Stimulated activated CD4-positive, alpha-beta T cell treated with anti-CD3 and anti-CD28 coated beads, Interleukin-12 subunit alpha, Interleukin-12 subunit beta, amount 100 ng/mL, for 24 hours (primary cell): Measurements from ENCODE around the gene FCN3.
"Not testable (repeated sequence)": the region's sequence is repeated elsewhere in the genome, so short reads cannot be mapped to it uniquely, and the experiment has no call there.

ENCODE experiments used
- DNase-seq, 2 experiments: peaks; one replicate each; pipeline ENCODE4 v3.0.0-alpha.2; 2020; ENCODE audit warnings: low read depth in 2 of 2

The FCN3 gene

DNA sequence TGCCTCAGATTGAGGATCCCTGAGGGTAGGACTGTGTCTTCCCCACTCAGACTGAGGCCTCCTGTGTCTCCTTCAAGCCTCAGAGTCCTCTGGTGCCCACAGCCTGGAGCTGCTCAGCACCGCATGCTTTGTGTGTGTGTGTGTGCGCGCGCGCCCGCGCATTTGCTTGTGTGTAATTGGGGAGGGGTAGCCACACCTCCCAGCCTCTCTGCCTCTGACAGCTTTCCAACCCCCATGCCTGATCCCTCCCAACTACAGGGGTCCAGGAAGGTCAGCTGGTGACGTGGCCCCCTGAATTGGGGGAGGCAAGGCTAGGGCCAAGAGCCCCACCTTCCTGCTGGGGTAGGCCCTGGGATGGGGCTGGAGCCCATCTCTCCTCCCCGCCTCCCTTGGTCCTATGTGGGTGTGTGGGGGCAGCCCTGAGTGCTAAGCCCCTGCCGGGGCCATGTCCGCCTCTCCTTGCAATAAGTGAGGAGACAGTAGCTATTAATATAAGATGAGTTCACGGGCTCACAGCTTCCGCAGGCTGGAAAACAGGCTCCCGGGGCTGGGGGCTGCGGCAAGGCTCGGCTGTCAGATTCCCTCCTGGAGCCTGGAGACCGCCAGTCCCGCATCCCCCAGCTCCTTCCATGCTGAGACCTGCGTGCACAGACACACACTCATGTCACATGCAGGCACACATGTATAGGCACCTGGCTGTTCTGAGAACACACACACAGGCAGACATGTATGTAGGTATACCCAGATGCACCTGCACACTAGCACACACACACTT lies 24.8 kb upstream of the FCN3 start:
- DNase-seq = no peak

GRCh38 chr1:27398405-27399149 lies 24.0 kb upstream of the FCN3 start:
- no peak for DNase-seq

DNA sequence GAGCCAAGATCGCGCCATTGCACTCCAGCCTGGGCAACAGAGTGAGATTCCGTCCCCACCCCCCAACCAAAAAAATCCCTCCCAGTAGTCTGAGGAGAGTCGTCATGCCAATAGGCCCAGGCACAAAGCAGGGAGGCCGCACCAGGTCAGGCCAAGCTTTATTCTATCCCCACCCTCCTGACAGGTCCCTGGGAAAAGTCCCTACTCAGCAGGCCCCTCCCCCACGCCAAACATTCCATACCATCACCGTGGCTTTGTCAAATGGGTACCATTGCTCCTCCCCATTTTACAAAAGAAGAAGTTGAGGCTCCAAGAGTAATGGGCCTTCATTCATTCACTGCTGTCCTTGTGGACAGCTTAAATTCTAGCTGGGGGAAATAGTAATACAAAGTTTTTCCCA lies 23.1 kb upstream of the FCN3 start:
- no peak for DNase-seq

DNA sequence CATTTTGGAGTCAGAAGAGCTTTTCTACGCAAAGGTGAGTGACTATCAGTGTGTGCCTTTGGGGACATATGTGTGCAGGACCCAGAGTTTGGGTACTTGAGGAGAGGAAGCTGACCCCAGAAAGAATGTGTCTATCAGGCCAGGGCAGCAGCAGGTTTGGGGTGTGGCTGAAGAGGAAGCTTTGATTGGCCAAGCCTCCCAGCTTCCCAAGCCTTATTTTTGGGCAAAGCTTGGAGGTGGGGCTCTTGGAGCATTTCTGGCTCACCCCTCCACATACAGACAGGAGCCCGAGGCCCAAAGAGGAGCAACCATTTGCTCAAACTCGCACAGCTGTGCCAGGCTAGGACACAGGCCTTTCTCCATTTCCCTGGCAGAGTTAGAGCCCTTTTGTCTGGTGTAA lies 22.5 kb upstream of the FCN3 start:
- no peak for DNase-seq

DNA sequence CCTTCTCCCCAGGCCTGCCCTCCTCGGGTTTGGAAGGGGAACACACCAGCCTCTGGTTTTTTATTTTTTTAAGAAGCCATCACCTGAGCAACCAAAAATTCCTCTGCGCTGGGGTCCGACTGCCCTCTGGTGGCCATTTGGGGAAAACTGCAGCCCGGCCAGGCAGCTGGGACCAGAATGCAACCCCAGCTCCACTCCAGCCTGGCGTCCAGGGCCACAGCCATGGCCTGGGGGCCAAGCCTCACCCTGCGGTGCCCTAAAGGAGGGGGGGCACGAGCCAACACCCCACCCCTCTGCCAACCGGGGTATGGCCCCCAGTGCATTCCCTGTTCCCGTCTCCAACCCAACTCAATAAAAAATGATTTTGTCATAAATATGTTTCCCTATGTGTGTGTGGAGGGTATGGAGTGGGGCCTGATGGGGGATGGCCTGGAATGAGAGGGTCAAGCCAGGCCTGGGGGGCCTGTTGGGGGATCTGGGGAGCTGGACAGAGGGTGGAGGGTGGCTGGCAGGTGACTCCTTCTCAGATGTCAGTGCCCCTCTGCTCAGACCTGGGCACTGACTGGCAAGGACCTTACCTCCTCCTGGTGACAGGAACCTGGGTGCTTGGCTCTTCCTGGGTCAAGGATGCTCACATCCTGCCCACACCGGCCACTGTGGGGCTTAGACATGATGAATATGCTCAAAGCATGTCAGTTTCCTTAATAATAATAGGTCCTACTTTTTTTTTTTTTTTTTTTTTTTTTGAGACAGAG lies 21.0 kb upstream of the FCN3 start:
- DNase-seq = peak; percentile 52 to 73

GRCh38 chr1:27394925-27395324 lies 20.3 kb upstream of the FCN3 start:
- no peak for DNase-seq

GRCh38 chr1:27394282-27394658 lies 19.6 kb upstream of the FCN3 start:
- no peak for DNase-seq

- no peak for DNase-seq
Observed at GRCh38 chr1:27393641-27394281, 19.1 kb upstream of the FCN3 start.

GRCh38 chr1:27392778-27393635 lies 18.4 kb upstream of the FCN3 start:
- no peak for DNase-seq

- peak; percentile 87 to 93 for DNase-seq
Observed at GRCh38 chr1:27392096-27392777, 17.6 kb upstream of the FCN3 start, which contains the start of gene GPR3. Gene GPR3, plus strand, starts transcription at chr1:27392622. Its CDS starts 1,177 bp downstream, at chr1:27393799.

- DNase-seq = no peak
Observed at GRCh38 chr1:27391511-27392095, 17.0 kb upstream of the FCN3 start.

GRCh38 chr1:27388337-27389005 lies 13.8 kb upstream of the FCN3 start:
- peak; percentile 44 to 73 for DNase-seq

DNA sequence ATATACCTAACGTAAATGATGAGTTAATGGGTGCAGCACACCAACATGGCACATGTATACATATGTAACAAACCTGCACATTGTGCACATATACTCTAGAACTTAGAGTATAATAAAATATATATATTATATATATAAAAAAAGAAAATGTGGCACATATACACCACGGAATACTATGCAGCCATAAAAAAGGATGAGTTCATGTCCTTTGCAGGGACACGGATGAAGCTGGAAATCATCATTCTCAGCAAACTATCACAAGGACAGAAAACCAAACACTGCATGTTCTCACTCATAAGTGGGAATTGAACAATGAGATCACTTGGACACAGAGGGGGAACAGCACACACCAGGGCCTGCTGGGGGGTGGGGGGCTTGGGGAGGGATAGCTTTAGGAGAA lies 10.2 kb upstream of the FCN3 start:
- DNase-seq = not testable (repeated sequence)

GRCh38 chr1:27383661-27384060 lies 9.0 kb upstream of the FCN3 start:
- no peak for DNase-seq

GRCh38 chr1:27383039-27383605 lies 8.5 kb upstream of the FCN3 start, which contains the start of gene CD164L2:
Gene CD164L2, minus strand, starts transcription at chr1:27383333. Its CDS starts 94 bp downstream, at chr1:27383239.
- peak in 1 of 2 experiments; percentile 26 for DNase-seq

DNA sequence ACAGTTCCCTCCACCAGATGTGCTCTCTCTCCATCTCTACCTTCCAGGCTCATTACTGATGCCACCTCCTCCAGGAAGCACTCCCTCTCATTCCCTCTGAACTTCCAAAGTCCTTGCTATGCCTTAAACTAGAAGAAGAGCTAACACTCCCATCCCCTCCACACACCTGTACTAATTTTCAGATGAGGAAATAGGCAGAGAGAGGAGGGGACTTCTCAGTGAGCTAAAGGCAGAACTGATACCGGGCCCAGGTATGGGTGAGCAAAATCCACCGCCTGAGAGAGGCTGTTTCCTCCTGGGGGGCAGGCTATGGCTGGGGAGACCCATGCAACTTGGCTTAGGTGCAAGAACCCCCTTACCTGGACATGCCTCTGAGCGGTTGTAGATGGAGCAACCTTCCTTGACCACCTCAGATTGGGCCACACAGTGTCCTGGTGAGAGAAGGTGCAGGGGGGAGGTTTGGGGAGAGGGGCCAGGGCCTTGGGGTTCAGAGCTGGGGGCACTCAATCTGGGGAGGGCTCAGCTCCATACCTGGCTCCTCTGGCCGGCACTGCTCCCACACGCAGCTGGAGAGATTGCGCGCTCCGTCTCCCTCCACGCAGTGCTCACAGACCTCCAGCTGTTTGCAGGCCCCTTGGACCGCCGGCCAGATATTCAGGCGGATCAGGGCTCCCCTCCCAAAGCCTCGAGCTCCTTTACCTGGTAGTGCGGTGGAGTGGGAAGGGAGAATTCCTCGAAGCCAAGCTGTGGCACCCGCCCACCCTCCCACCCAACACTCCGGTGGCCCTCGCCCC lies 7.5 kb upstream of the FCN3 start:
- DNase-seq = no peak

DNA sequence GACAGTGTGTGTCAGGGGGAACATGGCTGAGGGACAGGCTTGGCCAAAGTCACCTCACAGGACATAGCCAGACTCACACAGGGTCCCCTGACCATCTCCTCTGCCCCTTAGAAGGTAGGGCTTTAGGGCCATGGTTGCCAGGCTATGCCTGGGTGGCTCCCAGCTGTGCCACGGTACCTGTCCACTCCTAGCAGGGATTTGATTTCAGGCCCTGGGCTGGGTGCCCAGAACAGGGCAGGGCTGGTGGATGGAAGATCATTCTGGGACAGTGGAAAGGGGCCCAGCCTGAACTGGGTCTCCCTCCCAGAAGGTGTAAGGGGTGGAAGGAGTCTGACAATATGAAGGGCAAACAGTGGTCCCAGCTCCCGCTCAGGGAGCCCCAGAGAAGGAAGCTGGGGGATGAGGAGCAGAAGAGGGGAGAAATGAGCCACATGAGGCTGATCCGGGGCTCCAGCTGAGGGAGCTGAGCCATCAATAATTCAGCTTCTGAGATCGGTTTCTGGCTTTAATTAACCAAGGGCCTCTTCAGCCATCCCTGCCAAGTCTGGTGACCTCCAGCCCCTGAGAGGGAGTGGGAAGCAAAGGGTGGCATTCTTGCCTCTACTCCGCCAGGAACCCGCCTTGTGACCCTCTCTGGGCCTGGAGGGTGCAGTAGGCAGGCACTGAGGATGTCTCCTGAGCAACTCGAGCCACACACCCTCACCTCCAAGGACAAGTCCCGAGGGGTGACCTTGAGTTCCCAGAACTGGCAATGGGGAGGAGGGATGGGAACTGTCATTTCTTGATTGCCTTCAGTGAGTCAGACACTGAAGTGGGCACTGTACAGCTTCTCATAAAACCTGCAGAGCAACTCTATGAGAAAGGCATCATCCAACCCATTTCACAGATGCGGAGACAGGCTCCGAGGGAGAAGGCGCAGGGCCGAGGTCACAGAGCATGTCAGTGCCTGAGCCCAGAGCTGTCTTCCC lies 6.4 kb upstream of the FCN3 start:
- DNase-seq = no peak
